HG02840 (cell line): ENCODE results near the gene OR51G1.
"Not testable (repeated sequence)": the region's sequence is repeated elsewhere in the genome, so short reads cannot be mapped to it uniquely, and the experiment has no call there.

Experiments used
- ATAC-seq: cut with Tn5 transposase; IDR thresholded peaks from one replicate; pipeline ENCODE4 v1.9.1; 2021; ENCODE audit warnings: mild to moderate bottlenecking, moderate library complexity, moderate number of reproducible peaks; ENCODE audit not compliant: unreplicated experiment, low FRiP score

OR51G1 gene, protein sequence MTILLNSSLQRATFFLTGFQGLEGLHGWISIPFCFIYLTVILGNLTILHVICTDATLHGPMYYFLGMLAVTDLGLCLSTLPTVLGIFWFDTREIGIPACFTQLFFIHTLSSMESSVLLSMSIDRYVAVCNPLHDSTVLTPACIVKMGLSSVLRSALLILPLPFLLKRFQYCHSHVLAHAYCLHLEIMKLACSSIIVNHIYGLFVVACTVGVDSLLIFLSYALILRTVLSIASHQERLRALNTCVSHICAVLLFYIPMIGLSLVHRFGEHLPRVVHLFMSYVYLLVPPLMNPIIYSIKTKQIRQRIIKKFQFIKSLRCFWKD

DNA sequence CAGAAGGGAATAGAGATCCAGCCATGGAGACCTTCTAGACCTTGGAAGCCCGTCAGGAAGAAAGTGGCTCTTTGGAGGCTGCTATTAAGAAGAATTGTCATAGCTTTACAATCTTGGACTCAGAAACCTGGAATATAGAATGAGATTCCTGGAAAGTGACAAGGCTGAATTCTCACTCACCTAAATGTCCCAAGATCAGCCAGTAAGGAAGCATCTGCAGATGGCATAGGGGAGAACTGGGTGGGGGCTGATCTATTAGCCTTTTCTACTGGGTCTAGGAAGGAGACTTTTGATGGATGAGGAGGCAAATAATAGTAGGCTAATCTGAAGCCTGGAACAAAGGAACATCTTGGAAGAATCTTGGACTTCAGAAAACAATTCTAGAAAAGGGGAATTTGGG, at the start of gene OR51G1:
OR51G1 (minus strand) TSS at position 101 of the 400 bp plus-strand sequence; CDS start at position 101, 0 bp downstream.
- ATAC-seq: no peak

DNA sequence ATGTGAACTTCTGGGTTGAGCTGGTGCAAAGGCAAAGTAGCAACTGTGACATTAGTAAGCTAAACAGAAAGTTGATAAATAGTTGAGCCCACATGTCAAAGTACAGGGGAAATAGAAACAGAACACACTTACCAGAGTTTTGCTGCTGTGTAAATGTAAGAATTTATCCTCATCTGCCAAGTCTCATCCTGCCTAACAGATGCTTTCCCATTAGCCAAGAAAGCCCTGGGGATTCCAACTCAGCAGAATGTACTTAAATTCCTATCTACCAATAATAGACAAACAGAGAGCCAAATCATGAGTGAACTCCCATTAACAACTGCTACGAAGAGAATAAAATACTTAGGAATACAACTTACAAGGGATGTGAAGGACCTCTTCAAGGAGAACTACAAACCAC, 38.7 kb upstream of the OR51G1 start:
- no peak for ATAC-seq

DNA sequence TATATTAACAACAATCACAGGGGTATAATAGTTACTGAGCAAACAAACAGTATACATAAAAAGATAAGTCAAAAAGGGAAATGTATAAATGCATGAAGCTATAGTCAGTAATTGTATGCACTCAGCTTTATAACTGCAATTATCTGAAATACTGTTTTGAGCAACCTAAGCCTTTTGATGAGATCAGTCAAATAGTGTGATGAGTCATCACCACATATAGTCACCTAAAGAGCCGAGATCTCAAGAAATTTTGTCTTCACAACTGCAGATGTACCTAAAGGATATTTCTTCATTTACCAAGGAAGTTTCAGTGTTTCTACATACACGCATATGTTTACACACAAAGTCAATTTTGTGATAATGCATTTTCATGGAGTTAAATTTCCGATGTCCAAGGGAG, 36.7 kb upstream of the OR51G1 start:
- no peak for ATAC-seq

DNA sequence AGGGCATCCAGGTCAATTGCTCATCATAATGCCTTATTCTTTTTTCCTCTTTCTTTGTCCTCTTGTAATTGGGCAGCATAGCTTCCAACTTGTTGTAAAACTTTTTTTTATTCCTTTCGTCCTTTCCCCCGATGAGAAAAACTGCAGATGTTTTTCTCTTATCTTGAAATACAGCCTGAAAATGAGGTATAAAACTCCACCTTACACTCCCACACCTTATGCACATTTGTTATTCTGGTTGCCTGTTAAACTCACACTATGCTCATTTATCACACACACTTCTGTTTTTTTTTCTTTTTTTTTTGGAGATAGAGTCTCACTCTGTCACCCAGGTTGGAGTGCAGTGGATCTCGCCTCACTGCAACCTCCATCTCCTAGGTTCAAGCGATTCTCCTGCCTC, 33.3 kb upstream of the OR51G1 start:
- no peak for ATAC-seq

DNA sequence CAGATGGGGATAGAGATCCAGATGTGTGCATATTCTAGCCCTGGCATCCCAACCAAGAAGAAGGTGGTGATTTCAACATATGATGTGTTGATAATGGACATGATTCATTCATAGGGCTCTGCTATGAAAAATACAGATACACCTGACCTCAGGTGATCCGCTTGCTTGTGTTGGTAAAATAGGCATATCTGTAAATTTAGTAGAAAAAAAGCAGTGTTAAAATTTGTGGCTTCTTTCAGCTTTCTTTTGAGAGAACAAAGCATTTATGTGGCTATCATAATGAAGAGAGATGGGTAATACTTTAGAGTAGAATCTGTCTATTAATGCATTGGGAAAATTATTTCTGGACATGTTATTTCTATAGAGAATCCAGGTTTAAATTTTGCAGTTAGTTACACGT, 31.5 kb upstream of the OR51G1 start, which contains the start of gene OR51A2:
OR51A2 (minus strand) TSS at position 101 of the 400 bp plus-strand sequence; CDS start at position 101, 0 bp downstream.
- ATAC-seq: not testable (repeated sequence)

DNA sequence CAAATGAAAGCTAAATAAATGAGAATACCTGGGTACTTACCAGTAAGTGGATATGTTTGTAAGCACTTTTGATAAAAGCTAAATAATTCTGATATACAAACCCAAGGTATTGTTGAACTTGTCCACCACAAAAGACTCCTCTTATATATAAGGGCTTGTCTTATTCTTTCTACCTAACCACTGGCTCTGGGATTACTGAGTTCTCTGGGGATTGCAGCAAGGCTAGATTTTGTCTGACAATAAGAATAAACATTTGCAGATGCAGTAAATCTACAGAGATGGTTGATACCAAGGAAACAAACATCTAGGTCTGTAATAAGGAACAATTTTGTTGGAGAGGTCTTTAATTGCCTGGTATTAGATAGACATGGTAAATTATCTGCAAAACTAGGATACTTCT, 23.4 kb upstream of the OR51G1 start, which contains the start of gene OR51A4:
OR51A4 (minus strand) TSS at position 101 of the 400 bp plus-strand sequence. CDS start 505 bp downstream, outside the sequence.
- no peak for ATAC-seq

DNA sequence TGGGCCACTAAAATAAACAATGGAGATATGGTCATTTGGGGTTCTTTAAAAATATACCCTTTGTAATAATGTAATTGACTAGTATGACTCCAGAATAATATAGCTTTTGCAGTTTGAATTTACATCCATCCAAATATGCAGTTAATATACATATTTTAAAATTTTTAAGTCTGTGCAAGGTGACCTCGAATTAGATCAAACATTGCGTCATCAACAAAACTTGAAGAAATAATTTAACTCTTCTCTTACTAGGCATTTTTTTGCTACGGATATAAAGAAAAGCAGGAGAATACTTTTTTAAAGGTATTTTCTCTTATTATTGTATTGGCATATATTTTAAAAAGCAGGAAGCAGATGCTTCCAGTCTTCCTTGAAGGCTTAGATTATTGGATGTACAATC, 12.6 kb upstream of the OR51G1 start:
- ATAC-seq: no peak

DNA sequence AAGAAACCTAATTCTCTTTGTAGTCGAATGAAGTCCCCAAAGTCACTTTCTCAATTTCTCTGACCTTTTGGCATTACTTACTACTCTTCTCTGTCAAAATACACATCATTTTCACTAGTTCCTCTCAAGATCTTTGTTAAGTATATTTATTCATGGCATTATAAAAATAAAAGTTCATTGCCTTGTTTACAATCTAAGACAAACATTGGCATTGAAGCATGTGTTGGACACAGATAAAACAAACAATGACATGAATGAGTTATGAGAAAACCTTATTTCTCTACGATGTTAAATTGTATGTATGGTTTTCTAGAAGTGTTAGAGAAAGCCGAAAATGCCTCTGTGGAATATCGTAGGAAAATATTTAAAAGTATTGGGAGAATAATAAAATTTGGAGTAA, 8.6 kb upstream of the OR51G1 start:
- ATAC-seq: no peak

DNA sequence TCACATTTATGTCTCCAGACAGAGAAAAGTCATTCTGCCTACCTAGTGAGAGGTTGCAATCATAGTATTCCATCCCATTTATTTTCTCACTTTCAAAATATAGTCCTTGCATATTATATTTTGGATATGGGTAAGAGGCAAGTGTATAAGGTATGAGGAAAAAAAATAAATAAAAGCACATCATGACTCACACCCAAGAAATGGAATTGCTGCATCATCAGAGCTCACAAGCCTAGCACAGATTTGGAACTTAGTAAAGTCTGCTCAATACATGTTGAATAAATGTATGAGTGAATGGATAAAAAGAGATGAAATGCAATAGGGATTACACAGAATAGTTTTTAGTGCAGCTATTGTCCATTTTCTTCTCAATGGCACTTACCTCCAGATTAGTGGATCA, 2.5 kb upstream of the OR51G1 start:
- ATAC-seq: no peak

DNA sequence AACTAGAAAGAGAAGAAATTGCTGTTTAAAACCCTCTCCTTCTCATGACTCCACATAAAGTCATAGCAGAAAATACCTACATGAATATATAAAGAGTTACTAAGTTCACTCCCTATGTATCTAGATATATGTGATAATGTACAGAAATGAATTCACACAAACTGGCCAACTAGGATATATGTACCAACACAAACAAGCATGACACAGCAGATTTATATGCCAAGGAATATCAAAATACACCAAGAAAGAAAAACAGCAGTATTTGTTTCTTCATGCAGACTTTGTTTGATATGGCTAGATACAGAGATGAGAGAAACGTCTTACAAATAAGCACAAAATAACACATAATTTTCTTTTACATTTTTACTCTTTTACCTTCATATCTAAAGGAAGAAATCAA, 1.8 kb downstream of the OR51G1 start:
- ATAC-seq: no peak

DNA sequence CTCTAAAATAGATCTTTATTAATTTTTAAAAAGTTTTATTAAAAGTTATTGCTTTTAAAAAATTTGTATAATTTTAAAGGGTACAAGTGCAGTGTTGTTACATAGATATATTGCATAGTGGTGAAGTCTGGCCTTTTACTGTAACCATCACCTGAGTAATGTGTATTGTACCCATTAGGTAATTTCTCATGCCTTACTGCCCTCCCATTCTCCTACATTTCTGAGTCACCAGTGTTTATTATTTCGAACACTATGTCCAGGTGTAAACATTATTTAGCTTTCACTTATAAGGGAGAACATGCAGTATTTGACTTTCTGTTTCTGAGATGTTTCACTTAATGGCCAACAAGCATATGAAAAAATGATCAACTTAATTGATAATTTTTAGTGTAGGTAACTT, 2.3 kb downstream of the OR51G1 start:
- no peak for ATAC-seq

DNA sequence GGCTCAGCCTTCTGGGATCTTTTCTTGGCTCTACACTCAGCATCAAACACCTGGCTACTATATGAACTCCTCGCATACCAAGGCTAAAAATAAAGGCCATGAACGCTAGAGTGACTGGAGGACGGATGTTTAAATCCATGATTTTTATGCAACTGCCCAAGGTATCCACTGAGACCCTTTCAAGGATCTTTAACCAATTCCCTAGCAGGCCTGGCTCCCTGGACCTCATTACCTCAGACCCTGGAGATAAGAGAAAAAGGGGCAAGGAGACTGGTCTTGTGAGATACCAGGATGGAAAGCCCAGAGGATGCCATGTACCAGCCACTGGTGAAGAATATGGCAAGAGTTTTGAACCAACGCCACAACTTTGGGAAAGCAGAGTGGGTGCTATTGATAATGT, 4.9 kb downstream of the OR51G1 start, which contains the start of gene OR51G2:
OR51G2 (minus strand) TSS at position 101 of the 400 bp plus-strand sequence. CDS start 3,687 bp downstream, outside the sequence.
- ATAC-seq: no peak

DNA sequence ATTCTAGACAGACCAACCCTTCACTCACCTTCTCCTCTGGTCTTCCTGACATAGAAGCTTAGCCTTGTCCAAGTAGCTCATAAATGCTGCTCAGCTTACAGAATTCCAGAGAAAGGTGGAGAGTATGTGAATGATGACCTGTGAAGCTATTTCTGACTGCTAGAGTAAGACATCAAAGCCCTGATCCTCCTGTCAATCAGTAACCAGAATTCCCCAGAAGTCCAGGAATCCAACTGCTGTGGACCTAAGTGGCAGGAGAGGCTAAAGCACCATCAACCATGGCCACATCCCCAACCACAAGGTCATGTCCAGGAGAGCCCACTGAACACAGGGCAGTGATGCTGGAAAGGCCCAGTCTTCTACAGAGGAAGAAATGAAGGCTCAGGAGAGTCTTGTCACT, 7.6 kb downstream of the OR51G1 start:
- no peak for ATAC-seq

DNA sequence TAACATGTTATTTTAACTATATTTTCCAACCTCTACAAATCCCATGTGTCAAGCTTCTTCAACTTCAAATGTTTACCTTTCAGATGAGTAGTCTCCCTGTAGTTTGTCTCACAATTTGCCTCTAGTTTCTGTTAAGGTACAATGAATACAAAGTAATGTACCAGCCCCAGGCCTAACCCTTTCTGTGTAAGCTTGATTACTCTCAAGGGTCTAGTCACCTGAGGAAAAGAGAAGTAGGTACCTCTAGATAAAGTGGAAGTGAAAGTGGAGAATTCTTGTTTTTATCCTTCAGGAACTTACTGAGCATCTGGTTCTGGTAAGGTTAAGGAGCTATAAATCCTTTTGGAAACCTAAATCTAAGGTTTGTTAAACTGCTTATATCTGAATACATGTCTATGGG, 20.7 kb downstream of the OR51G1 start, which contains the start of gene OR51A7:
OR51A7 (plus strand) TSS at position 300 of the 400 bp plus-strand sequence. CDS start 3,587 bp downstream, outside the sequence.
- ATAC-seq: no peak

DNA sequence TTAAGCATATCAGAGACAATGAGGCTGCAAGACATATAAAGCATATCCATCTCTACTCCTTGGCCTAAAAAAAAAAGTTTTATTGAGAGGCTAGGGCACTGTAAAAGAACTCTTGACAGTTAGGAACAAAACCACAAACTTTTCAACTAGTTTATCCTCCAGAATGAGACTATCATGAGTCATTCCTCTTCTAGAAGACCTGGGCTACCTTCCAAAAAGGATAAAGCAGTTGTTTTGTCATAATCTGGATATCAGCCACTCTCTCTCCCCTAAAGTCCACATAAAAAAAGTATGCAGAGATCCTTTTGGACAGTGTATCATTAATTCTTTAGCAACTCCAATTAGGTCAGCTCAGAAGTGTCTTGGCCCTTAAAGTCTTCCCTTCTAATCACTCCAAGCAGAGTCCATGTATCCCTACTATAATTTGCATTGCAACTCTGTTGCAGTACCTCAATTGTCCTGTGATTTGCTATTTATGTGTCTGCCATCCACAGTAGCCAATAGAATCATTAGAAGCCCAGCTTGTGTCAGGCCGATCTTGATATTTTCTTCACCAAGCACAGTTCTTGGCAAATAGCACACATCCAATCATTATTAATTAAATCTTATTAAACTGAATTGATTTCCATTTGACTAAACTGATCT, 32.0 kb downstream of the OR51G1 start:
- ATAC-seq: no peak

DNA sequence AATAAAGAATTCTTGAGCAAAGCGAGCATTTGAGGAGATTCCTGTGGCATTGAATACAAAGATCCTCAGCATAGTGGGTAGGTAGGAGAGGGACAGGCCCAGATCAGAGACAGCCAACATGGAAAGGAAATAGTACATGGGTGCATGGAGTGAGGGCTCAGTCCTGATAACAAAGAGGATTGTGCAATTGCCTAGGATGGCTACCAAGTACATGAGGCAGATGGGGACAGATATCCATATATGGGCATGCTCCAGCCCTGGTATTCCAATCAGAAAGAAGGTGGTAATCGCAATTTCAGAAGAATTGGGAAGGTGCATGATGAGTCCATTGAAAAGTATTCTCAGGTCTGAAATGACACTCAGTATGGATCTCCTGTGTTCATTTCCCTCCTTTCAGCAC, 33.9 kb downstream of the OR51G1 start:
- no peak for ATAC-seq

DNA sequence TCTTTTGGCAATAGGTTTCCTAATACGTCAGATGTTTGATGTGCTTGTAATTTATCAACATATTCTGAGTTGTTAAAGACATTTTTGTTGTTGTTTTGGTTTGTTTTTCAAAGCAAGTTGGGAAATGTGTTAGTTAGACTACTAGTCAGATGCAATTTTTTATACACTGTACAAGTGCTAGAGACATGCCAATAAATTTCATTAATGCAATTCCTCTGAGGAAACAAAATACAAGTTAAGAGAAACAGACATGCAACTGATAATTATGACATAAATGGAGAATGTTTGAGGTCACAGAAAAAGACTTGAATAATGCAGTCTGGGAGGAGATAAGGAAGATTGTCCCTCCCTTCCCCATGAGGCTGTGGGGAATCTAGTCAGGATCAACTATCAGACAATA, 36.5 kb downstream of the OR51G1 start:
- ATAC-seq: no peak

DNA sequence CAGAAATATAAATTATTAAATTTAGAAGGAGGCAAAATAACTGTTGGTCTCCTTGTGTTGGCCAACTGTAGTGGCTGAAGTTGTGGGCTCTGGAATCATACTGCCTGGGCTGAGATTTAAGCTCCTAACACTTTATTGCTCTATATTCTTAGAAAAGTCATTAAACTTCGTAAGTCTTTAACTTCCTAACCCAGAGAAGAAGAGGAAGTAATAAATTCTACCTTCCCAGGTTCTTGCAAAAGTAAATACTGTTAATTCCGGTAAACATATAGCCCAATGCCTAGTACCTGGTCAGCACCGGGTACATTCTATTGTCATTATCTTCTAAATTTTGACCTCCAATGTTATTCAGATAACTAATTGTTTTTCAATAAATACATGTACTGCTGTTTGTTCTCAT, 38.0 kb downstream of the OR51G1 start:
- ATAC-seq: no peak

DNA sequence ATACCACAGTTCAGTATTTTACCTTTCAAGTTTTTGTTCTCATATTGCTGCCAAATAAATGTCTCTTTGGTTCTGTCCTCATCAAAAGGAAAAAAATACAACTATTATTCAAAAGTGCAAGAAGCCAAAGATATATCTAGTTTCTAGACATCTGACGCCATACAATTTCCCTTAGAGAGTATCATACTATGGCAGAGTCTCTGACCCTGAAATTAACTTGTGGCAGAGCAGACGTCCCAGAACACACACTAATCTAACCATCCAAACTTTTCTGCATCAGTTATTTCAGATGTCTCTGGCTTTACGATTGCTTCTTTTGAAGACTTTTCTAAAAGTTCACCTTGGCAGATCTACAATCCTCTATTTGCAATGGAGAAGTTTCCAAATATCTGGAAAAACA, 39.8 kb downstream of the OR51G1 start:
- ATAC-seq: no peak

DNA sequence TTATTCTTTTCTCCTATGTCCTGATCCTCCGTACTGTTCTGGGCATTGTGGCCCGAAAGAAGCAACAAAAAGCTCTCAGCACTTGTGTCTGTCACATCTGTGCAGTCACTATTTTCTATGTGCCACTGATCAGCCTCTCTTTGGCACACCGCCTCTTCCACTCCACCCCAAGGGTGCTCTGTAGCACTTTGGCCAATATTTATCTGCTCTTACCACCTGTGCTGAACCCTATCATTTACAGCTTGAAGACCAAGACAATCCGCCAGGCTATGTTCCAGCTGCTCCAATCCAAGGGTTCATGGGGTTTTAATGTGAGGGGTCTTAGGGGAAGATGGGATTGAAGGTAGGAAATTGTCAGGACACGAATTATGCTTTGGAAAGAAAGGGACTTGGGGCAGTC, 41.6 kb downstream of the OR51G1 start:
- ATAC-seq: no peak

DNA sequence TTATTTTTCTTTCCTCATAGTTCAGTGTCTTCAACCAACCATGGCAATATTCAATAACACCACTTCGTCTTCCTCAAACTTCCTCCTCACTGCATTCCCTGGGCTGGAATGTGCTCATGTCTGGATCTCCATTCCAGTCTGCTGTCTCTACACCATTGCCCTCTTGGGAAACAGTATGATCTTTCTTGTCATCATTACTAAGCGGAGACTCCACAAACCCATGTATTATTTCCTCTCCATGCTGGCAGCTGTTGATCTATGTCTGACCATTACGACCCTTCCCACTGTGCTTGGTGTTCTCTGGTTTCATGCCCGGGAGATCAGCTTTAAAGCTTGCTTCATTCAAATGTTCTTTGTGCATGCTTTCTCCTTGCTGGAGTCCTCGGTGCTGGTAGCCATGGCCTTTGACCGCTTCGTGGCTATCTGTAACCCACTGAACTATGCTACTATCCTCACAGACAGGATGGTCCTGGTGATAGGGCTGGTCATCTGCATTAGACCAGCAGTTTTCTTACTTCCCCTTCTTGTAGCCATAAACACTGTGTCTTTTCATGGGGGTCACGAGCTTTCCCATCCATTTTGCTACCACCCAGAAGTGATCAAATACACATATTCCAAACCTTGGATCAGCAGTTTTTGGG, 42.2 kb downstream of the OR51G1 start, which contains the start of gene OR51T1:
OR51T1 (plus strand) TSS at position 41 of the 641 bp plus-strand sequence; CDS start at position 41, 0 bp downstream.
- no peak for ATAC-seq
